ENCODE results near the gene SH3RF3. TPM values are rescaled to one million over a fixed set of nuclear protein-coding genes. Genes with fewer than 3 reads are reported as not detected.
A peak's percentile ranks its signal among the peaks of the same experiment; 100 is the strongest.

Gene SH3RF3
- total RNA-seq, 4 donors from 2014 or later = 2.2 to 6.1 (median 4.2) TPM

DNA sequence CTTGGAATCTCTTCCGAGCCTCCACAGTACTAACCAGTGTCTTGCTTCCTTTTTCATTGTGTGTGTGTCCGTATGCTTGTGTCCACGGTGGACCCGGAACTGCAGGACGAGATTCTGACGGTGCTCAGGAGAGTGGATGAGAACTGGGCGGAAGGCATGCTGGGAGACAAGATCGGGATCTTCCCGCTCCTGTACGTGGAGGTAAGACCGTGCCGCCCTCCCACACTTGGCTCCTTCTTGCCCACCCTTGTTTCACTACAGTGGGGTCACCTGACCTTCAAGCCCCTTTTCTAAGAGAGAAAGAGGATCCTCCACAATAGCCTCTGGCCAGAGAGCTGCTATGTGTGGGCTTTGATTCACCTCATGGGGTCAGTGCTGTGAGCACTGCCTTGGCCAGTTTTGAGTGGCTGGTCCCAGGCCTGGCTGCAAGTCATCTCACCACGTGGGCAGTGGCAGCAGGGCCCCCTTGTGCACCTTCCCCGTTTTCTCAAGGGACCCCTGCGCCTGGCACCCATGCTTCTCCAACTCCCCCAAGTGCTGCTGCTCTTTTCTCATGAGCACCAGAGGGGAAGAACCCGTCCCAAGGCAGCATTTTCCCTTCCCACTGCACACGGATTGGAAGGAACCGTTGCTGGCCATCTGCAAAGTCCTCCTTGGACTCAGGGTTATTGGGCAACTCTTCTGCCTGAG is 242.6 kb downstream of the SH3RF3 start:
- no peak overlapping the region for H3K27ac ChIP-seq
- no peaks in the 10 kb centered on the region for H3K9me3 ChIP-seq
- peaks cover 11% of the 10 kb centered on the region for H3K36me3 ChIP-seq
- H3K4me3 ChIP-seq = no peak overlapping the region
- no peaks in the 10 kb centered on the region for H3K4me1 ChIP-seq
- H3K27me3 ChIP-seq = no peaks in the 10 kb centered on the region
- 94% methylated on average over 18 of the region's 18 CpGs for WGBS
- DNase-seq (ENCODE audit: low spot score in 2 of 2) = peak; percentile 35 to 72
- TF ChIP-seq EP300 (IDR thresholded peaks at IDR 0.05) (no peak), POLR2A (IDR thresholded peaks at IDR 0.05) (no peak), POLR2AphosphoS5 (IDR thresholded peaks at IDR 0.05) (no peak)
- TF ChIP-seq, protein P1, sequence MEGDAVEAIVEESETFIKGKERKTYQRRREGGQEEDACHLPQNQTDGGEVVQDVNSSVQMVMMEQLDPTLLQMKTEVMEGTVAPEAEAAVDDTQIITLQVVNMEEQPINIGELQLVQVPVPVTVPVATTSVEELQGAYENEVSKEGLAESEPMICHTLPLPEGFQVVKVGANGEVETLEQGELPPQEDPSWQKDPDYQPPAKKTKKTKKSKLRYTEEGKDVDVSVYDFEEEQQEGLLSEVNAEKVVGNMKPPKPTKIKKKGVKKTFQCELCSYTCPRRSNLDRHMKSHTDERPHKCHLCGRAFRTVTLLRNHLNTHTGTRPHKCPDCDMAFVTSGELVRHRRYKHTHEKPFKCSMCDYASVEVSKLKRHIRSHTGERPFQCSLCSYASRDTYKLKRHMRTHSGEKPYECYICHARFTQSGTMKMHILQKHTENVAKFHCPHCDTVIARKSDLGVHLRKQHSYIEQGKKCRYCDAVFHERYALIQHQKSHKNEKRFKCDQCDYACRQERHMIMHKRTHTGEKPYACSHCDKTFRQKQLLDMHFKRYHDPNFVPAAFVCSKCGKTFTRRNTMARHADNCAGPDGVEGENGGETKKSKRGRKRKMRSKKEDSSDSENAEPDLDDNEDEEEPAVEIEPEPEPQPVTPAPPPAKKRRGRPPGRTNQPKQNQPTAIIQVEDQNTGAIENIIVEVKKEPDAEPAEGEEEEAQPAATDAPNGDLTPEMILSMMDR (IDR thresholded peaks at IDR 0.05) = no peak

GRCh38 chr2:109372171-109372568 is 243.2 kb downstream of the SH3RF3 start:
- no peak for DNase-seq (ENCODE audit: low spot score in 2 of 2)
- no peak for TF ChIP-seq POLR2AphosphoS5 (IDR thresholded peaks at IDR 0.05)
- TF ChIP-seq, protein P1 (IDR thresholded peaks at IDR 0.05) = no peak
- TF ChIP-seq POLR2A (IDR thresholded peaks at IDR 0.05) = no peak
- no peak for TF ChIP-seq EP300 (IDR thresholded peaks at IDR 0.05)
- H3K27ac ChIP-seq = no peak overlapping the region
- no peaks in the 10 kb centered on the region for H3K27me3 ChIP-seq
- H3K4me3 ChIP-seq = no peak overlapping the region
- H3K36me3 ChIP-seq = peaks cover 11% of the 10 kb centered on the region
- no peaks in the 10 kb centered on the region for H3K4me1 ChIP-seq
- 88% methylated on average over 4 of the region's 4 CpGs for WGBS
- no peaks in the 10 kb centered on the region for H3K9me3 ChIP-seq

DNA sequence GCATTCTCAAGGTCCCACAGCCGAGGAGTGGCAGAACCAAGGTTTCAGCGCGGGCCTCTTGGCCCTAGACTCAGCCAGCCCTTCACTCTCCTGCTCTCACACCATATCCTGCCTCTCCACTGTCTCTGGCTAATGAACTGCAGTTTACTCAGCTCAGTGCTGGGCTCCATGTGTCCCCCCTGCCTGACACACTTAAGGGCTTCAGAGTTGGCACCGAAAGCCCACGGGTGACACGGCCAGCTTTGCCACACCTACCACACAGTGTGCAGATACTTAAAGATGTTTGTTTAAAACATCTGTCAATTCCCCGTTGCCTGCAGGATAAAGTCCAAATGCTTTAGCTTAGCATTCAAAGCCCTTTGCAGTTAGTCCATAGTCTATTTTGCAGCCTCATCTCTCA is 243.6 kb downstream of the SH3RF3 start:
- no peaks in the 10 kb centered on the region for H3K4me1 ChIP-seq
- no peaks in the 10 kb centered on the region for H3K27me3 ChIP-seq
- H3K4me3 ChIP-seq = no peak overlapping the region
- H3K27ac ChIP-seq = no peak overlapping the region
- H3K9me3 ChIP-seq = no peaks in the 10 kb centered on the region
- DNase-seq (ENCODE audit: low spot score in 2 of 2) = peak in 1 of 2 donors; percentile 49
- TF ChIP-seq POLR2A (IDR thresholded peaks at IDR 0.05) = no peak
- no peak for TF ChIP-seq EP300 (IDR thresholded peaks at IDR 0.05)
- TF ChIP-seq, protein P1 (IDR thresholded peaks at IDR 0.05) = no peak
- TF ChIP-seq POLR2AphosphoS5 (IDR thresholded peaks at IDR 0.05) = no peak
- 82% methylated on average over 7 of the region's 7 CpGs for WGBS
- H3K36me3 ChIP-seq = peaks cover 11% of the 10 kb centered on the region

DNA sequence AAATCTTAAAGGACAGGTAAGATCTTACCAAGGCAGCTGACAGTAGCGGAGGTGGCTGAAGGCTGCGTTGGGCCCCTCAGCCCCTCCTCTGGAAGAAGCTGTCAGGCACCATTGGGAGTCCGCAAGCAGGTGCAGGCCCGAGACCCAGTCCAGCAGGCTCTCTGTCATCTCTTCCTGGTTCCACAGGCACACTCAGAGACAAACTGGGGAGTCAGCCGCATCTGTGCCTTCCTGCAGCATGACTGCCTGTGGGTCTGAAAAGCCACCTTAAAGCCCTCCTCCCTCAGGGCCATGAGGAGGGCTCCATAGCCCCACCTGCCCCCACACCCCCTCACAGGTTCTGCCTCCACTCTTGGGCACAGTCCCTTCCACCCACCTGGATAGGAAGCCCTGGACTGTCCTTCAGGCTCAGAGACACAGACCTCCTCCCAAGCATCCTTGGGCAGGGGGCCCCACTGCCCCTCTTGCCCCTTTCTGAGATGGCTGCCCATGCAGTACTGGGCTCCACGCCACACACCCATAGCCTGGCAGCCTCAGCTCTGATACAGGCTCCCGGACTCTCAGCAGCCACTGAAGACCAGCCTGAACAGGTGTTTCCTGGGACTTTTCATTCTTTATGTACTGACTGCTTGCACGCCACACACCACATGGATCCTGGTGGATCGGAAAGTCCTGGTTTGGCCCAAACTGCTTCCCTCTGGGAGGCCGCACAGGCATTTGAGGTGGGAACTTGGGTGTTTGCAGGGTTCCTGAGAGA is 245.0 kb downstream of the SH3RF3 start:
- TF ChIP-seq POLR2AphosphoS5 (IDR thresholded peaks at IDR 0.05) (no peak), EP300 (IDR thresholded peaks at IDR 0.05) (no peak), POLR2A (IDR thresholded peaks at IDR 0.05) (no peak)
- TF ChIP-seq, protein P1 (IDR thresholded peaks at IDR 0.05) = no peak
- 87% methylated on average over 9 of the region's 10 CpGs for WGBS
- no peak overlapping the region for H3K4me3 ChIP-seq
- H3K27ac ChIP-seq = no peak overlapping the region
- peaks cover 11% of the 10 kb centered on the region for H3K36me3 ChIP-seq
- no peaks in the 10 kb centered on the region for H3K27me3 ChIP-seq
- peak; percentile 34 to 69 for DNase-seq (ENCODE audit: low spot score in 2 of 2)
- H3K9me3 ChIP-seq = no peaks in the 10 kb centered on the region
- no peaks in the 10 kb centered on the region for H3K4me1 ChIP-seq

- Histone ChIP-seq H3K4me3 (no peak overlapping the region), H3K27ac (no peak overlapping the region), H3K36me3 (peaks cover 11% of the 10 kb centered on the region), H3K4me1 (no peaks in the 10 kb centered on the region), H3K27me3 (no peaks in the 10 kb centered on the region), H3K9me3 (no peaks in the 10 kb centered on the region)
- WGBS = 92% methylated on average over 16 of the region's 16 CpGs
- TF ChIP-seq, protein P1 (IDR thresholded peaks at IDR 0.05) = no peak
- TF ChIP-seq POLR2AphosphoS5 (IDR thresholded peaks at IDR 0.05) (no peak), EP300 (IDR thresholded peaks at IDR 0.05) (no peak), POLR2A (IDR thresholded peaks at IDR 0.05) (no peak)
- DNase-seq (ENCODE audit: low spot score in 2 of 2) = peak; percentile 46 to 76
Observed at GRCh38 chr2:109374548-109375130, 245.6 kb downstream of the SH3RF3 start.
